GM12872 (cell line): ENCODE results near the gene FZD10.

Experiments used
- TF ChIP-seq, protein P1 (sequence below): IDR thresholded peaks from 3 replicates; pipeline ENCODE4 v1.5.1; 2011; ENCODE audit warnings: low read depth, mild to moderate bottlenecking, low read length, moderate library complexity; ENCODE audit not compliant: insufficient read depth

Gene FZD10

DNA sequence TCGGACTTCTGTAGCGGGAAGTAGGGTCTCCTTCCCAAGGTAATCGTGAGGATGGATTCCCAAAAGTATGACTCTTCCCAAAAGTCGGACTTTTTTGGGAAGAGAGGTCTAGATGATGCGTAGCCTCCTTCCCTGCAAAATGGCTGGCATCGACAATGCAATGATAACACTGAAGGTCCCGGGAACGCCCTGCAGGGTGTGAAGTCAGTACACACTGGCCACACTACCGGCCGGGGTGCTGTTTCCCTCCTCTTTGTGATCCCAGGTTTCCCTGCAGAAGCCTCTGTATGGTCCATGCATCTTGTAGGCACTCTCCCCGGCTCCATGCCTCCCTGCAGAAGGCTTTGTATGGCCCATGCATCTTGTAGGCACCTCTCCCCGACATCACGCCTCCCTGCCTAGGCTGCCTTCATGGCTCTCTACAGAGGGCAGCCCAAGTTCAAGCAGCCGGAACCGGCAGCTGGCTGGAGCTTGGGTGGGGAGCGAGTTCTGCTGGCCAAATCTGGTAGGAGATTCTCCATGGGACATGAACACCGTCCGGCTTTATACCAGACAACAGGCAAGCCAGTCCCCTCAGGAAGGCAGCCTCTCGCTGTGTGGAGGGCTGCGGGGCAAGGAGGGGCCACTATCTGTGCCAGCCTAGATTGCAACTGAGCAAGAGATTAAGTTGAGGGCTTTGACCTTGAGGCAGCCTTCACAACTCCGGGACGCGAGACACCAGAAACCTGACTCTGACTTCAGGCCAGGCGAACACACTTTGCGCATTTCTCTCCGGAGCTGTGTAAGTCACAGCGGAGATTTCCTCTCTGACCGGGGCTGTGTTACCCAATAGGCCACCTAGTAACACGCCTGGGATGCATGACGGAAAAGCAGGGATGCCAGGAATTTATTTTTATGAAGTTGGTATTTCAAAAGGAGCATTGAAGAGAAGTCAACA is 23.5 kb downstream of the FZD10 start:
- TF ChIP-seq, protein P1, sequence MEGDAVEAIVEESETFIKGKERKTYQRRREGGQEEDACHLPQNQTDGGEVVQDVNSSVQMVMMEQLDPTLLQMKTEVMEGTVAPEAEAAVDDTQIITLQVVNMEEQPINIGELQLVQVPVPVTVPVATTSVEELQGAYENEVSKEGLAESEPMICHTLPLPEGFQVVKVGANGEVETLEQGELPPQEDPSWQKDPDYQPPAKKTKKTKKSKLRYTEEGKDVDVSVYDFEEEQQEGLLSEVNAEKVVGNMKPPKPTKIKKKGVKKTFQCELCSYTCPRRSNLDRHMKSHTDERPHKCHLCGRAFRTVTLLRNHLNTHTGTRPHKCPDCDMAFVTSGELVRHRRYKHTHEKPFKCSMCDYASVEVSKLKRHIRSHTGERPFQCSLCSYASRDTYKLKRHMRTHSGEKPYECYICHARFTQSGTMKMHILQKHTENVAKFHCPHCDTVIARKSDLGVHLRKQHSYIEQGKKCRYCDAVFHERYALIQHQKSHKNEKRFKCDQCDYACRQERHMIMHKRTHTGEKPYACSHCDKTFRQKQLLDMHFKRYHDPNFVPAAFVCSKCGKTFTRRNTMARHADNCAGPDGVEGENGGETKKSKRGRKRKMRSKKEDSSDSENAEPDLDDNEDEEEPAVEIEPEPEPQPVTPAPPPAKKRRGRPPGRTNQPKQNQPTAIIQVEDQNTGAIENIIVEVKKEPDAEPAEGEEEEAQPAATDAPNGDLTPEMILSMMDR = no peak

DNA sequence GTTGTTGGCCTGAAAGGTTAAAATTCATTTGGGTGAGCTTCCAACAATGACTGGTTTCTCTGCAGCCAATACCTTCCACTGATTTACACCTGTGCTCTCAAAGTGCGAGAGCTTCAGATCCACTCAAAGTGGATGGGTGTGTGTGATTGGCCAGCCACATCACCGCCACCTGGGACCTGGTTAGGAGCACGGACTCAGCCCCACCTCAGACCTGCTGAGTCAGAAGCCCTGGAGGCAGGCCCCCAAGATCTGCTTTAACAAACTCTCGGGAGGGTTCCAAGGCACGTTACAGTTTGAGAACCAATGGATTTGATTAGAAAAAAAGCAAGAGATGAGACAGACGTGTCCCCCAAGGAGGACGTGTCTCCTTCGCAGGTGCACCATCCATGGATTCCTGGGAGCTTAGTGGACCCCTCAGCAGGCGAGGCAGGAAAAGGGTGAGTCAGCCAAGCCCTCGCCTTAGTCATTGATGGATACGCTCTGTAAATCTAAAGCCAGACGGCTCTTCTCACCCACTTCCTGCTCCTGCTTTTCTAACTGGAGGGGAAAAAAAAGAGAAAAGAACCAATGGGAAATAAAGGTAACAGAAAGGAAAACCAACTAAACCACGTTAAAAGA is 24.5 kb downstream of the FZD10 start:
- TF ChIP-seq, protein P1 = no peak

DNA sequence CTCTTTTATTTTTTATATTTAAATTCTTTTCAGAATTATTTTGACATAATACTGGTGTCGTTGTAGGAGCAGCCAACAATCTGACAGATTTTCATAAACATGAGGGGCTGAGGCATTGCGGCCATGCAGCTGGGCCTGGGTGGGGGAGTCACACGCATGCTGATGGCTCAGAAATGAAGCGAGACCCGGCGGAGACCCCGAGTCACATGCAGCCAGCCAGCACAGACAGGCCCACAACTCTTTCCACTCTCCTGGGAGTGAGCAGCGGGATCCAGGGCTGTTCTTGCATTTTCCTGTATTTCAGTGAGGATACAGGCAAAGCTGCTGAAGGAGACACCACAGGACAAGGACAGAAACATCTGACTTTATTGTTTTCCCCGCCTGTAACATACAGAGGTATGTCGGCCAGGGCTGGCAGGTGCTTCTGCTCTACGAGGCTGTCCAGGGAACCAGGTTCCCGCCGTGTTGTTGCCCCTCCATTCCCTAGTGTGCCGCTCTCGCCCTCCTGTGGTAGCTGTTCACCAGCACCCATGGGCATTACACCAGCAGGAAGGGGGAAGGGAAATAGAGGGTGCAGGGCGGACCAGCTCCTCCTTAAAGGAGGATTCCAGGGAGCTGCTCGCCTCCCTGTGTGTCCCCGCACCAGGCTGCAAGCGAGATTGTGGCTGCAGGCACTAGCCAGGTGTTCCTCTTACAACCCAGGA is 30.5 kb downstream of the FZD10 start:
- TF ChIP-seq, protein P1 = no peak

DNA sequence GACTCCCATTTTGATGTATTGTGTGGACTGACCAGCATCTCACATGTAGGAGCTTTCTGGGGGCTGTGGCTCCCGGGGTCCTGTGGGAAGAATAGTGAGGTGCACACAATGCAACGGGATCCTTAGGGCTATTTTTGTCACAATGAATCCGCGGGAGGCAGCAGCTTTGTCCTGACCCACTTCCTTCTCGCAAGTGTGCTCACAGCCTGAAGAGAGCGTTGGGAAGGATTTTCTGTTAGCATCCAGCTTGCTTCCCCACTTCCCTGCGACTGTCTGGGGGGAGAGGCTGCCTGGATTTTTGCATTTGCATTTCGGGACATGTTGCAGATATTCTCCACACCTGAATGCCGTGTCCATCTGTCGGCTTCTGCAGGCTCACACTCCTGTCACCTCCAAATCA is 31.9 kb downstream of the FZD10 start:
- TF ChIP-seq, protein P1 = no peak

DNA sequence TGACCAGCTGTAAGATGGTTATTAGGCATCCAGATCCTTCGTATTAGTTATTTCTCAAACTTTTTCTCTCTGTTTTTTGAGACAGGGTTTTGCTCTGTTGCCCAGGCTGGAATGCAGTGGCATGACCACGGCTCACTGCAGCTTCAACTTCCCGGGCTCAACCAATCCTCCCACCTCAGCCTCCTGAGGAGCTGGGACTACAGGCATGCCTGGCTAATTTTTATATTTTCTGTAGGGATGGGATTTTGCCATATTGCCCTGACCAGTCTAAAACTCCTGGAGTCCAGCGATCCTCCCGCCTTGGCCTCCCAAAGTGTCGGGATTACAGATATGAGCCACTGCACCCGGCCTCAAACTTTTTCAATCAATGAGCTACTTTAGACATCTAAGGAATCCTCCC is 33.1 kb downstream of the FZD10 start:
- TF ChIP-seq, protein P1 = no peak

DNA sequence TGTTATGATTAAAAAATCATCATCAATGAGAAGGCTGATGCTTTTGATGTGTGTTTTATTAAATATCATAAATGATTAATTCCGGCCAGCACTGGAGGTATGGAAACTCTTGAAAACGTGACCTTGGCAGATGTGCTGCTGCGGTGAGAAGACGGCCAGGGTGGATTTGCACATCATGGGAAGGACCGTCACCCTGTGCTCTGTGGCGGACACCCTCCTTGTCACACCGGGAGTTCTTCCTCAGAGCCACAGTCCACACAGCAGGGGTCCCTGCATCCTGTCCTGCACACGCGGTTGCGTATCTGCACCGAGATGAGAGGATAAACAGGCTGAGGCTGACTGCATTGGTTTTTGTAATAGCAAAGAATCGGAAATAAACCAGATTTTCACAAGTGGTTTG is 33.5 kb downstream of the FZD10 start:
- TF ChIP-seq, protein P1 = no peak

DNA sequence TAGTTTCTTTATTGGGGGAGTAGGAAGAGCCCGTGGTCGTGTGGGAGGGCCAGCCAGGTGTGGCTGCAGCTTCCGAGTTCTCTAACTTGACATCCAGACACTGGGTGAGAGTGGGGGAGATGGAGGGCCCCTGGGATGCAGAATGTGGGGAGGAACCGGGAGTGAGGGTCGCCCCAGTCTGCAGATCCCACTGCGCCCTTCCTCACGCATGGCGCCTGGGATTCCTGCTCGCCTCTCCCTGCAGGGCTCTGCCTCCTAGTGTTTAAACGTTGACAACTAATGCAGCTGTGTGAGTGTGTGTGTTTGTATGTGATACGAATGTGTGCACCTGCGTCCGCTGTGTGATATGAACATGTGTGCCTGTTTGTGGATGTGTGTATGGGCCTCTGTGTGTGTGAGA is 34.6 kb downstream of the FZD10 start:
- TF ChIP-seq, protein P1 = no peak
